Activated naive CD8-positive, alpha-beta T cell treated with anti-CD3 and anti-CD28 coated beads, Interleukin-2, amount 50 U/mL, for 16 hours (primary cell): ENCODE results near the gene PTPN22.
"Not testable (repeated sequence)": the region's sequence is repeated elsewhere in the genome, so short reads cannot be mapped to it uniquely, and the experiment has no call there.

Experiments used
- DNase-seq: peaks from one replicate; pipeline ENCODE4 v3.0.0-alpha.2; 2020; ENCODE audit warnings: low read depth, low spot score

Gene PTPN22

DNA sequence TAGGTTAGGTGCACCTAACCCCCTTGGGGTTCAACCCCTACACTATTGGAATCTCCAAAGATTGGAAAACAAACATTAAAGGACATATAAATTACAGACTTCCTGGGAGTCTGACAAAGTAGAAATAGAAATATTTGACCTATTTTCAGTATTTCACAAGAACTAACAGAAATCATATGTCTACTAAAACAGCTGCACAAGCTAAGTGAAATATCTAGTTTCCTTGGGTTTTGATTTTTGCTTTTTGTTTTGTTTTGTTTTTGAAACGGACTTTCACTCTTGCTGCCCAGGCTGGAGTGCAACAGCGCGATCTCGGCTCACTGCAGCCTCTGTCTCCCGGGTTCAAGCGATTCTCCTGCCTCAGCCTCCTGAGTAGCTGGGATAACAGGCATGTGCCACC, 18.8 kb downstream of the PTPN22 start:
- DNase-seq, result not testable (repeated sequence)

- DNase-seq, result no peak
Observed at GRCh38 chr1:113850127-113850796, 21.2 kb downstream of the PTPN22 start.

DNA sequence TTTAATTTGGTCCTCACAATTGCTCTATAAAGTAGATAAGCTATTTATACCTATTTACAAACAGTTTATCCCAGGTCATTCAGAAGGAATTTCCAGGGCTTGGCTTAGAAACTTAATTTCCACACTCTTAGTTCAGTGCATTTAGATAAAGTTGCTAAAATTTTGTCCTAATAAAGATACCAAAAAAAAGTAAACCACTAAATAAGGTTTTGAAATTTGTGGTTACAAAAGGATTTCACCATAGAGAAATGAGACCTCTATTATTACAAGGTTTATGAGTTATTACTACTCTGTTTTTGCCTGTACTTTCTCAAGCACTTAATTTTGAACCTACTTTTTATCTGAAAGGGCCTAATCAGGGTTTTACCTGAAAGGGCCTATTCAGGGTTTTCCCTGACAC, 22.4 kb downstream of the PTPN22 start:
- no peak for DNase-seq

GRCh38 chr1:113846391-113847035, 25.0 kb downstream of the PTPN22 start:
- DNase-seq, result no peak

- DNase-seq, result no peak
Observed at GRCh38 chr1:113836534-113836933, 35.0 kb downstream of the PTPN22 start.

DNA sequence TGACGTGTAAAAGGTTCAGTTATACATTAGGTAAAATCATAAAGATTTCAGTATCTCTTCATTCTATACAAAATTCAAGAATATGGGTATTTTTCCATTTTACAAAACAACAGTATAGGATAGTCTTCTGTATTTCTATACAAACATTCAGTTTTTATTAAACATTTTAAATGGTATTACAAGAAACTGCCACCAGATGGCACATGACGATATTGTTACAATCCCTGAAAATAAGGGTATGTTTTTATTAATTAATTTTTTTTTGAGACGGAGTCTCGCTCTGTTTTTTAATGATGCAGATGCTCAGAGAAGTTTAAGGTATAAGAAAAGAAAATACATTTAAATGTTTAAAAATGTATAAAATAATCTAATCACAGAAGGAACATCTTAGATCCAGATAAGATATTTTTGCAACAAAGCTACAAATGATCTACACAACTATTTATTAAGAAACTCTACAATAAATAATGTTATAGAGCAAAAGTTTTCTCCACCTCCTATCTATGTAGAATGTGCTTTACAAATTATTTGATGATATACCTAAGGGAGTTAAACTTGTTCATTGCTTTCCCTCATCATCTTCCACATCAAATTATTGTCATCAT, 35.7 kb downstream of the PTPN22 start:
- DNase-seq, result no peak

- DNase-seq, result no peak
Observed at GRCh38 chr1:113834716-113835115, 36.8 kb downstream of the PTPN22 start.

DNA sequence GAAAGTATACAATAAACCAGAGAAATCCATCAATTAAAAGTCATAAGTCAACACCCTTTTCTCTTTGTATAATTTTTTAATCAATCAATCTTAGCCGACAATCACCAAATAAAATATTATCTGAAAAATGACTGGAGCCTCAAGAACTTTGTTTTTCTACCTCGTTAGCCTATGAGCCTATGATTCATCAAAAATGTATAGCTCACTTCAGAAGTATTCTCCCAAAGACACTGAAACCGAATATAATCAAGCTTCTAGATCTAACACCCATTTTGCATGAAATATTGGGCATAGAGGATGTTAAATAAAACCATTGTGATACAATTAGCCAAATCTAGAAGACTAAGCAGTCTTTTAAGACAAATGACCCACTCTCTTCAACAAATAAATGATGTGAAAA, 41.5 kb downstream of the PTPN22 start:
- no peak for DNase-seq

DNA sequence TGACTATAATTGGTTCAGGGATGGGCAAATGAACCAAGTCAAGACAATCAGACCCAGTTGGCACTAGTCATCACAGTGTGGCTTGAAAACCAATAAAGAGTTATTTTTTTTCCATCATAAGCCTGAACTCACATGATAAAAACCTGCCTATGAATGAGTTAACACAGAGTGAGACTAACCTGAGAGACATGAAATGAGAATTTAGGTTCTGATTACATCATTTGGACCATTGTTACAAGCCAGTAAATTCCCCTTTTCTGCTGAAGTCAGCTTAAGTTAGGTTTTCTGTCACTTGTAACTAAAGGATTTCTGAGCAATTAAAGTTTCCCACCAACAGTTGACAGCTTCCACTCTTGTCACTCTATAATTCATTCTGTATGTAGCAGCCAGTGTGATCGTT, 49.6 kb downstream of the PTPN22 start:
- no peak for DNase-seq

DNA sequence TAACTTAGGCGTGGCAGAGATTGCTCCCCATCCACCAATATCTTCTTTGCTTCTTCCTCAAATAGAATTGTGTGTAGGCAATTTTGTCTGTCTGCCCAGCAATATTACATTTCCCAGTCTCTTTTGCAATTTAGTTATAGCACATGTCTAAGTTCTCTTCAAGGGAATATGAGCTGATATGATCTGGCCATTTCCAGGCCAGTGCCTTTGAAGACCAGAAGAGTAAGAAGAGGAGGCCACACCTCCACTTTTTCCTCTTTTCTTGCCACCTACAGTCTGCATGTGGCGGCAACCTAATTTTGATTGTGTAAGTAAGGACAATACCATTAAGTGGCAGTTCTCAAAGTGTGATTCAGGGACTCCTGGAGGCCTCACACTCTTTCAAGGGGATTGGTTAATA, 52.9 kb downstream of the PTPN22 start:
- DNase-seq, result no peak

DNA sequence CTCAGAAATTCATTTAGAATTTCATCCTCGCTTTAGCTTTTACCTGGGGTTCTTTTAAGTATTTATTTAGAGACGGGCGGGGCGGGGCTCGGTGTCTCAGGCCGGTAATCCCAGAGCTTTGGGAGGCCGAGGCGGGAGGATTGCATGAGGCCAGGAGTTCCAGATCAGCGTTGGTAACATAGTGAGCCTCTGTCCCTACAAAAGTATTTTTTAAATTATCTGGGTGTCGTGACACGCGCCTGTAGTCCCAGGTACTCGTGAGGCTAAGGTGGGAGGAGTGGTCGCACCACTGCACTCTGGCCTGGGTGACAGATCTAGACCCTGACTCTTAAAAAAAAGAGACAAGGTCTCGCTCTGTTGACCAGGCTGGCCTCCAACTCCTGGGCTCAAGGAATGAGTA, 58.3 kb downstream of the PTPN22 start:
- DNase-seq, result no peak

DNA sequence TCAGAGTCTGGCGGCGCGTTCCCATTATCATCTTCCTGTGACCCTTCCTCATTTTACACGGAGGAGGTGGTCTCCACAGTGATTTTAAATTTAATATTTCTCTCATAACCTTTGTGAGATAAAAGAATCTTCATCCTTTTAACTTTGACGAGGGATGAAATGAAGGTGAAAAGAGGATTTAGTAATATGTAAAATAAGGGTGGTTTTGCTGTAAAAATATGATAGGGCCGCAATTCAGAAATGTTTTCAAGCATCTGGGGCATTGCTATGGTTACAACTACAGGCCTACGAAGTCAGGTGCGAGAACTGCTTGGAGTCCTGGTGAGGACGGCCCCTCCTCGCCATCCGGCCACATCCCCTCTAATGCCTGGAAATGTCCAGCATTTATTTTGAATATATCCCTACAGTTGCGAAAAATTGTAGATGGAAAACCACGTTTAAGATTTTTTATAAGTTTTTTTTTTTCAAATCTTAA, 58.8 kb downstream of the PTPN22 start:
- no peak for DNase-seq

DNA sequence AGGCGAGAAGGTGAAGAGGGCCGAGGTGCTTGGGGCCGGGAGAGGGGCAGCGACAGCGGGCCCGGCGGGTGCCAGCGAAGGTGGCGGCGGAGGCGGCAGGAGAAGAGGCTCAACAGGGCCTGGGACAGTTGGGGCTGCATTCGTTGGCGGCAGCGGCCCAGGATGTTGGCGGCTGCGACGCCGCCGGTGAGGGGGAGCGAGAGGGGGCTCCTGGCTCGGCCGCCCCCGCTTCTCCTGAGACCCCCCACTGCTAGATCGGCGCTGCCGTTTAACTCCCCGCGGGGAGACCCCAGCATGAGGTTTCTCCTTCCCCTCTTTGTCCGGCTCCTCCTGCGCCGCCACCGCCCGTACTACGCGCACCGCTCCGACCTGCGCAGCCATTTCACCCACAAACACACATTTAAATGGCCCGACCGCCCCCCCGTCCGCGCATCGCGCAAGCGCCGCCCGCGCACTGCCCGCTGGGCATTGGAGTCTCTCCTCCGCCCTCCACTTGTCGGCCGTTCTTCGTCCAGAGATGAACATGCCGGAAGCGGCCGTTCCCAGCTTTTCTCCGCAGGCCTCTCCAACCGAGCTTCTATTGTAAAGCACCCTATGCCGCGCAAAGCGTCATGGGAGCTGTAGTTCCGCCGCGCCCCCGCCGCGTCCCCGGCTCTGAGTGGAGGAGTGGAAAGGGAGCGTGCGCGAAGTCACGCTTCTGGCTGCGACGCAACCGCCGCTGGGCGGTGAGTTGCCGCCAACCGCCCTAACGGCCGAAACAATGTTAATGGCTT, 59.4 kb downstream of the PTPN22 start, which contains the start of gene RSBN1:
TSS of gene RSBN1 (minus strand) at position 589 of the 773 bp plus-strand sequence. CDS start at position 525, 64 bp downstream.
- peak; percentile 95 for DNase-seq

DNA sequence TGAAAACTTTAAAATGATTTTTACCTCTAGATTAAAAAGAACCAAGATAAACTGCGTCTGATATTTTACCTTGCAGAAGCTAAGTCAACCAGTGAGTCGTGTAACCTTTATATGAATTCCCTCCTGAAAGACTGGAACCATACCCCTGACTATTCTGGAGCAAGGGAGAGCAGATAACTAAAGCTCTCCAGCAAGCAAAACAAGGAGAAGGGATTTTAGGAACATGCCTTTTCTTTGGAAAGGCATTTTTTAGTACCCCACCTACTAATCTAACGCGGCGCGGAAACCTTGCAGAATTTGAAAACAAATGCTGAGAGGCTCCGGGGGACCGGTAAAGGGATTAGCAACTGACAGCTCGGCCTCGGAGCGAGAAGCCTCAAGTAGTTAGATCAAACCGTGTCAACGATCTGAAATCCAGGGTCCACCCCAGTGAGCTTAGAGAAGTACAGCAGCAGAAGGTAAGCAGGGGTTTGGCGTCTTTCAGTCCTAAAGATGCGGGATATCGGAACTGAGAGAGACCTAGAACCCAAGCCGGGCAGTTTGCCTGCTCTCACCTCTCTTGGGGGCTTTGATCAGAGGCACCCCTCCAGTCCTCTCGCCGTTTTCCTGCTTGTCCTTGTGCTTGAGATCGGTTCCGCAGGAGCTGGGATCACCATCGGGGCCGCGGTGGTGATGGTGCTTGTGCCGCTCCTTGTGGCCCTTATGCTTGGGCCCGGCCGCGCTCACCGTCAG, 60.2 kb downstream of the PTPN22 start:
- no peak for DNase-seq

DNA sequence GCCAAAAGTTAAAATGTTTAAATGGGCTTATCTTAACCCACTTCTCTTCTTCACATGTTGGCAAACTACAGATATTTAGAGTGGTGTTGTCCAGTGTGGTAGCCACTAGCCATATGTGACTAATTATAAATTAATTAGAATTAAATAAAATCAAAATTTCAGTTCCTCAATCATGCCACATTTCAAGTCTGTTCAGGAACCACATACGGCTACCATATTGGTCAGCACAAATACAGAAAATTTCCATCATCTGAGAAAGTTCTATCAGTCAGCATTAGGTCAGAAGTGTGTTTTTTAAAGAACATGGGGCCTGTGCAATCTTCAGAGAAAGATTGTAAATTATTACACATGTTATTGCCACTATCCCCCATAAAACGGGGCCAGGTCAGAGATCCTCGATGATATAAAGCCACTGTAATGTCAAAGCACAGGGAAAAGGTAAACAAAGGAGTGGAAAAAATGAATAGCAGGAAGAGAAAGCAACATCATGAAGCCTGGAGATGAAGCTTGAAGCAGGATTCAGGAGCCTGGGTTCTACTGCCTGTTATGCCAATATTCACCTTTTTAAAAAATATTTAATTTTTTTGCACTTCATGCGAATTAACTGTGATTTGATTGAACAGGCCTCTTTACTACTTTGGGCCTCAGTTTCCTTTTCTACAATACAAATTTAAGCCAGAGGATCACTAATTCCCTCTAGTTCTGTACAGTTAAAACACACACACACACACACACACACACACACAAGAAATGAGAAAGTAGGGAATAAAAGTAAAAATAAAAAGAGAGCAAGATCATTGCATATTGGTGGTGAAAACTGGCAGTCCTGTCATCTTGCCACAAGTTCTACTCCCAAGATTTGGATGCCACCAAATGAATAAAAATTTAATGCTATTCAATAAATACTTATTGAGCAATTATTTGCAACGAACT, 61.6 kb downstream of the PTPN22 start:
- DNase-seq, result no peak

DNA sequence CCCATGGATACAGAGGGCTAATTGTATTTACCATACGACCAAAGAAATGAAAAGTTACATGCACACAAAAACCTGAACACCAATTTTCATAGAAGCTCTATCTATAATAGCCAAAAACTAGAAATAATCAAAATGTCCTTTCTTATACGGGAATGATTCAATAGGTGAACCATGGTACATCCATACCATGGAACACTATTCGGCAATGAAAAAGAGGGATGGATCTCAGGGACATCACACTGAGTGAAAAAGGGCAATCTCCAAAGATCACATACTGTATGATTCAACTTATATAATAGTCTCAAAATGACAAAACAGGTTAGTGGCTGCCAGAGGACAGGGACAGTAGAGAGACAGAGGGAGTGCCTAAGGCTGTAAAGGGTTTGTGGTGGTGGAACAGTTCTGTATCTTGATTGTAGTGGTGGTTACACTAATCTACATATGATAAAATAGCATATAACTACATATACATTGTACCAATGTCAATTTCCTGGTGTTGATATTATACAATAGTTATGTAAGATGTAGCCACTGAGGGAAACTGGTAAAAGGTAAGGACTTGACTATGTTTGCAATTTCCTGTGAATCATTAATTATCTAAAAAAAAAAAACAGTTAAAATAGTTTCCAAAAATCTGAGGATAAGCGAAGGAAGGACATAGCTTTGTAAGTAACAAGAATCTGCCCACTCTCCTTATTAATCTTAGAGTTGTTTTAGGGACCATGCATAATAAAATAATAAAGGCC, 62.9 kb downstream of the PTPN22 start:
- DNase-seq, result no peak

DNA sequence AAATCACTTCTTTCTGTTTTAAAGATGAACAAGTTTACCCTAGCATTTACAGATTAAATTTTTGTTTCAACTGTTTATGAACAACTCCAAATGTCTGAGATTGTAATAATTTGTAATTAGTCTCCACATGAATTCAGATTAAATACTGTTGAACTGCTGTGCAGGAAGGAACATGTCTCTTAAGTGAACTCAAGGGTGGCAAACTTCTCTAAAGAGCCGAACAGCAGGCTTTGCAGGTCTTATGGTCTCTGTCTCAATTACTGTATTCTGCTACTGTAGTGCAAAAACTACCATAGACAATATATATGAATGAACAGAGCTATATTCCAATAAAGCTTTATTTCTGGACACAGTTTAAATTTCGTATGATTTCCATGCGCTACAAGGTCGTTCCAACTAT, 65.9 kb downstream of the PTPN22 start:
- no peak for DNase-seq

- DNase-seq, result no peak
Observed at GRCh38 chr1:113805256-113805531, 66.3 kb downstream of the PTPN22 start.

GRCh38 chr1:113804421-113805255, 66.9 kb downstream of the PTPN22 start:
- no peak for DNase-seq
